Measurements from ENCODE around the gene BBS9.

Gene BBS9

GRCh38 chr7:33624215-33624614 lies 494.9 kb downstream of the BBS9 start:
- no peak for DNase-seq

- DNase-seq: no peak
Observed at GRCh38 chr7:33626869-33627268, 497.5 kb downstream of the BBS9 start.

GRCh38 chr7:33627741-33628140 lies 498.4 kb downstream of the BBS9 start:
- no peak for DNase-seq

- DNase-seq: no peak
Observed at GRCh38 chr7:33628894-33629293, 499.5 kb downstream of the BBS9 start.

GRCh38 chr7:33630359-33630758 lies 501.0 kb downstream of the BBS9 start:
- no peak for DNase-seq

GRCh38 chr7:33632322-33632721 lies 503.0 kb downstream of the BBS9 start:
- no peak for DNase-seq

- DNase-seq: no peak
Observed at GRCh38 chr7:33632840-33633525, 503.6 kb downstream of the BBS9 start.

GRCh38 chr7:33634606-33635005 lies 505.2 kb downstream of the BBS9 start:
- DNase-seq: no peak

- DNase-seq: no peak
Observed at GRCh38 chr7:33636359-33636758, 507.0 kb downstream of the BBS9 start.

- DNase-seq: peak; percentile 66
Observed at GRCh38 chr7:33639552-33640197, 510.3 kb downstream of the BBS9 start.

- peak; percentile 31 for DNase-seq
Observed at GRCh38 chr7:33640741-33641140, 511.4 kb downstream of the BBS9 start.

- no peak for DNase-seq
Observed at GRCh38 chr7:33642312-33642711, 512.9 kb downstream of the BBS9 start.

GRCh38 chr7:33643530-33643929 lies 514.2 kb downstream of the BBS9 start:
- DNase-seq: no peak

GRCh38 chr7:33644489-33644888 lies 515.1 kb downstream of the BBS9 start:
- peak; percentile 36 for DNase-seq

GRCh38 chr7:33645104-33645503 lies 515.7 kb downstream of the BBS9 start:
- peak; percentile 69 for DNase-seq

- DNase-seq: no peak
Observed at GRCh38 chr7:33646166-33646565, 516.8 kb downstream of the BBS9 start.

GRCh38 chr7:33646891-33647391 lies 517.6 kb downstream of the BBS9 start:
- no peak for DNase-seq

- DNase-seq: peak; percentile 76
Observed at GRCh38 chr7:33649476-33650441, 520.4 kb downstream of the BBS9 start.

- peak; percentile 50 for DNase-seq
Observed at GRCh38 chr7:33650828-33651227, 521.5 kb downstream of the BBS9 start.

- DNase-seq: no peak
Observed at GRCh38 chr7:33651998-33652515, 522.7 kb downstream of the BBS9 start.

GRCh38 chr7:33654676-33655075 lies 525.3 kb downstream of the BBS9 start:
- no peak for DNase-seq
